Stimulated activated effector memory CD8-positive, alpha-beta T cell treated with anti-CD3 and anti-CD28 coated beads, Interleukin-12 subunit alpha, Interleukin-12 subunit beta, amount 100 ng/mL, for 72 hours (primary cell): ENCODE data around the gene SLCO3A1.

Source experiments
- ATAC-seq: fragments of 150-1000 bp; cut with Tn5 transposase; 2 replicates; pipeline ENCODE4 v1.10.0; 2021
- DNase-seq, 2 donors: peaks; one replicate each; pipeline ENCODE4 v3.0.0; 2021 to 2022; ENCODE audit warnings: low spot score in 2 of 2
- H3K27ac Mint-ChIP-seq: one replicate; pipeline ENCODE4 v1.8.0; 2022; ENCODE audit warnings: mild to moderate bottlenecking, mixed read lengths
- H3K36me3 Mint-ChIP-seq: one replicate; pipeline ENCODE4 v1.8.0; 2022; ENCODE audit warnings: mild to moderate bottlenecking, mixed read lengths
- H3K4me1 Mint-ChIP-seq: one replicate; pipeline ENCODE4 v1.8.0; 2022; ENCODE audit warnings: mixed read lengths
- H3K4me3 Mint-ChIP-seq: one replicate; pipeline ENCODE4 v1.8.0; 2022; ENCODE audit warnings: mild to moderate bottlenecking, mixed read lengths
- H3K9me3 Mint-ChIP-seq: one replicate; pipeline ENCODE4 v1.8.0; 2022; ENCODE audit warnings: mixed read lengths

SLCO3A1 gene

GRCh38 chr15:92079647-92080255 is 226.2 kb downstream of the SLCO3A1 start:
- no peak for ATAC-seq
- no peaks in the 10 kb centered on the region for H3K36me3 Mint-ChIP-seq
- DNase-seq: no peak
- H3K4me1 Mint-ChIP-seq: peaks cover 27% of the 10 kb centered on the region
- H3K27ac Mint-ChIP-seq: peak overlapping the region; percentile 27
- no peak overlapping the region for H3K4me3 Mint-ChIP-seq
- no peaks in the 10 kb centered on the region for H3K9me3 Mint-ChIP-seq

- Mint-ChIP-seq H3K27ac (no peak overlapping the region), H3K4me1 (peaks cover 3% of the 10 kb centered on the region), H3K36me3 (no peaks in the 10 kb centered on the region), H3K9me3 (no peaks in the 10 kb centered on the region), H3K4me3 (no peak overlapping the region)
- peak; percentile 42 to 73 for DNase-seq
- peak; percentile 67 for ATAC-seq
Observed at GRCh38 chr15:92082006-92082843, 228.7 kb downstream of the SLCO3A1 start.

- H3K36me3 Mint-ChIP-seq: no peaks in the 10 kb centered on the region
- ATAC-seq (no peak), DNase-seq (no peak)
- H3K4me3 Mint-ChIP-seq: no peak overlapping the region
- H3K27ac Mint-ChIP-seq: no peak overlapping the region
- no peaks in the 10 kb centered on the region for H3K9me3 Mint-ChIP-seq
- no peaks in the 10 kb centered on the region for H3K4me1 Mint-ChIP-seq
Observed at GRCh38 chr15:92083190-92083589, 229.7 kb downstream of the SLCO3A1 start.

GRCh38 chr15:92087211-92087610 is 233.7 kb downstream of the SLCO3A1 start:
- Mint-ChIP-seq H3K9me3 (no peaks in the 10 kb centered on the region), H3K36me3 (no peaks in the 10 kb centered on the region)

GRCh38 chr15:92091155-92091734 is 237.7 kb downstream of the SLCO3A1 start:
- Mint-ChIP-seq H3K4me1 (peaks cover 29% of the 10 kb centered on the region), H3K36me3 (no peaks in the 10 kb centered on the region), H3K27ac (no peak overlapping the region), H3K9me3 (no peaks in the 10 kb centered on the region), H3K4me3 (no peak overlapping the region)
- no peak for ATAC-seq
- no peak for DNase-seq

More at GRCh38 chr15:92087211-92087610, 233.7 kb downstream of the SLCO3A1 start:
- peaks cover 1% of the 10 kb centered on the region for H3K4me1 Mint-ChIP-seq
- no peak overlapping the region for H3K27ac Mint-ChIP-seq
- ATAC-seq (no peak), DNase-seq (no peak)
- H3K4me3 Mint-ChIP-seq: no peak overlapping the region

GRCh38 chr15:92092289-92093105 is 239.0 kb downstream of the SLCO3A1 start:
- peaks cover 40% of the 10 kb centered on the region for H3K4me1 Mint-ChIP-seq
- no peak for DNase-seq
- no peak for ATAC-seq
- H3K9me3 Mint-ChIP-seq: no peaks in the 10 kb centered on the region
- H3K36me3 Mint-ChIP-seq: no peaks in the 10 kb centered on the region
- H3K27ac Mint-ChIP-seq: peak overlapping the region; percentile 24
- H3K4me3 Mint-ChIP-seq: no peak overlapping the region

GRCh38 chr15:92095693-92096092 is 242.2 kb downstream of the SLCO3A1 start:
- peaks cover 55% of the 10 kb centered on the region for H3K4me1 Mint-ChIP-seq
- H3K9me3 Mint-ChIP-seq: no peaks in the 10 kb centered on the region
- H3K4me3 Mint-ChIP-seq: peak overlapping the region; percentile 9
- peak overlapping the region; percentile 38 for H3K27ac Mint-ChIP-seq
- ATAC-seq: peak; percentile 85
- no peaks in the 10 kb centered on the region for H3K36me3 Mint-ChIP-seq
- DNase-seq: peak in 1 of 2 donors; percentile 56

- Mint-ChIP-seq H3K4me3 (peak overlapping the region; percentile 26), H3K9me3 (no peaks in the 10 kb centered on the region), H3K36me3 (no peaks in the 10 kb centered on the region), H3K4me1 (peaks cover 62% of the 10 kb centered on the region), H3K27ac (peak overlapping the region; percentile 50)
- peak; percentile 33 to 71 for DNase-seq
- ATAC-seq: peak; percentile 77
Observed at GRCh38 chr15:92097474-92098178, 244.1 kb downstream of the SLCO3A1 start.

GRCh38 chr15:92098869-92099268 is 245.4 kb downstream of the SLCO3A1 start:
- ATAC-seq (no peak), DNase-seq (no peak)
- Mint-ChIP-seq H3K27ac (no peak overlapping the region), H3K4me3 (no peak overlapping the region), H3K9me3 (no peaks in the 10 kb centered on the region), H3K4me1 (peaks cover 56% of the 10 kb centered on the region), H3K36me3 (no peaks in the 10 kb centered on the region)

- Mint-ChIP-seq H3K9me3 (no peaks in the 10 kb centered on the region), H3K4me1 (peaks cover 49% of the 10 kb centered on the region), H3K27ac (peak overlapping the region; percentile 89), H3K36me3 (no peaks in the 10 kb centered on the region), H3K4me3 (no peak overlapping the region)
- no peak for DNase-seq
- ATAC-seq: no peak
Observed at GRCh38 chr15:92100301-92100700, 246.8 kb downstream of the SLCO3A1 start.

GRCh38 chr15:92100751-92101150 is 247.2 kb downstream of the SLCO3A1 start:
- DNase-seq (no peak), ATAC-seq (peak; percentile 35)
- Mint-ChIP-seq H3K9me3 (no peaks in the 10 kb centered on the region), H3K4me3 (no peak overlapping the region), H3K27ac (peak overlapping the region; percentile 89), H3K4me1 (peaks cover 44% of the 10 kb centered on the region), H3K36me3 (no peaks in the 10 kb centered on the region)

- DNase-seq (no peak), ATAC-seq (peak; percentile 49)
- Mint-ChIP-seq H3K4me3 (peak overlapping the region; percentile 41), H3K4me1 (peaks cover 33% of the 10 kb centered on the region), H3K36me3 (no peaks in the 10 kb centered on the region), H3K9me3 (no peaks in the 10 kb centered on the region), H3K27ac (peak overlapping the region; percentile 89)
Observed at GRCh38 chr15:92101708-92102394, 248.3 kb downstream of the SLCO3A1 start.

GRCh38 chr15:92102395-92102755 is 248.9 kb downstream of the SLCO3A1 start:
- Mint-ChIP-seq H3K4me1 (peaks cover 29% of the 10 kb centered on the region), H3K9me3 (no peaks in the 10 kb centered on the region), H3K36me3 (no peaks in the 10 kb centered on the region), H3K27ac (peak overlapping the region; percentile 89), H3K4me3 (peak overlapping the region; percentile 41)
- no peak for DNase-seq
- no peak for ATAC-seq

- no peak overlapping the region for H3K27ac Mint-ChIP-seq
- no peak for ATAC-seq
Observed at GRCh38 chr15:92104072-92104471, 250.6 kb downstream of the SLCO3A1 start.

More at GRCh38 chr15:92104072-92104471, 250.6 kb downstream of the SLCO3A1 start:
- Mint-ChIP-seq H3K9me3 (no peaks in the 10 kb centered on the region), H3K4me3 (no peak overlapping the region), H3K4me1 (peaks cover 33% of the 10 kb centered on the region), H3K36me3 (no peaks in the 10 kb centered on the region)
- DNase-seq: no peak
